ENCODE results near the gene LRRC18. TPM values are rescaled to one million over a fixed set of nuclear protein-coding genes. Genes with fewer than 3 reads are reported as not detected.

The LRRC18 gene
- polyA plus RNA-seq, 1 of the 3 experiments (the other 2 are of a cell fraction): not detected

DNA sequence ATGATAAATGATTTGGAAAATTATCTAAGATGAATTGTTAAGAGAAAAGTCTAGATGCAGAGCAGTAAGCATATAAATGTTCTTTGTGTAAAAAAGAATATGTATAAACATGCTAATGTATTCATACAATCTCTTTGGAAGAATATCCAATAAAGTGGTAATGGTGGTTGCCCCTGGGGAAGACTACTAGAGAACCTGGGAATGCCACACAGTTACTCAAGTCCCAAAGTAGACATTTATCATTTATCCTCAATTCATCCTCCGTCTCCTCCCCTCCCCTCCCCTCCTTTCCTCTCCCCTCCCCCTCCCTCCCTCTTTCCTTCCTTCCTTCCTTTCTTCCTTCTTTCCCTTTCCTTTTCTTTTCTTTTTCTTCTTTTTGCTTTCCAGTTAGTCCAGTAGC, 51.7 kb downstream of the LRRC18 start:
- Histone ChIP-seq H3K9ac (no peak overlapping the region), H3K4me1 (ENCODE audit: control insufficient read depth in 1 of 2, insufficient read depth in 2 of 2, low read depth in 1 of 2, low read length in 1 of 2) (no peaks in the 10 kb centered on the region; a peak in 1 of 4 replicates), H3K27ac (ENCODE audit: low read depth in 2 of 2, low read length in 1 of 2) (no peak overlapping the region), H3F3A (replicated peaks; ENCODE audit: insufficient read depth) (no peaks in the 10 kb centered on the region), H3K36me3 (replicated peaks in 1 of 2; ENCODE audit: control insufficient read depth in 1 of 2, insufficient read depth in 2 of 2, low read length in 1 of 2) (no peaks in the 10 kb centered on the region), H3K79me2 (ENCODE audit: insufficient read depth) (no peaks in the 10 kb centered on the region), H4K20me1 (ENCODE audit: insufficient read depth) (no peaks in the 10 kb centered on the region), H2AFZ (ENCODE audit: low read depth) (no peak overlapping the region), H3K4me3 (ENCODE audit: low read depth in 2 of 2, low read length in 1 of 2) (no peak overlapping the region), H3K27me3 (ENCODE audit: insufficient read depth) (no peaks in the 10 kb centered on the region), H3K4me2 (no peak overlapping the region), H3K9me2 (no peaks in the 10 kb centered on the region), H3K9me3 (no peaks in the 10 kb centered on the region)
- CTCF ChIA-PET: interaction anchor here (1.4 to 4.4 kb wide), 3 partner anchors 17 to 632 kb away, joined by 3 to 15 read pairs (median 3); no protein-coding TSS in a partner anchor
- POLR2A ChIA-PET: no interaction called here
- DNase-seq: no peak
- TF ChIP-seq TCF12 (IDR thresholded peaks at IDR 0.05) (no peak), FOSL2 (IDR thresholded peaks at IDR 0.05; ENCODE audit: borderline replicate concordance, low read depth) (no peak), JUND (IDR thresholded peaks at IDR 0.05) (no peak), YY1 (IDR thresholded peaks at IDR 0.05; ENCODE audit: low read depth) (no peak), RAD21 (IDR thresholded peaks at IDR 0.05; ENCODE audit: low read length) (no peak), NRF1 (IDR thresholded peaks at IDR 0.05; ENCODE audit: low read depth, low read length) (no peak), TEAD4 (IDR thresholded peaks at IDR 0.05; ENCODE audit: borderline replicate concordance, insufficient read depth) (no peak)
- TF ChIP-seq, protein P1, sequence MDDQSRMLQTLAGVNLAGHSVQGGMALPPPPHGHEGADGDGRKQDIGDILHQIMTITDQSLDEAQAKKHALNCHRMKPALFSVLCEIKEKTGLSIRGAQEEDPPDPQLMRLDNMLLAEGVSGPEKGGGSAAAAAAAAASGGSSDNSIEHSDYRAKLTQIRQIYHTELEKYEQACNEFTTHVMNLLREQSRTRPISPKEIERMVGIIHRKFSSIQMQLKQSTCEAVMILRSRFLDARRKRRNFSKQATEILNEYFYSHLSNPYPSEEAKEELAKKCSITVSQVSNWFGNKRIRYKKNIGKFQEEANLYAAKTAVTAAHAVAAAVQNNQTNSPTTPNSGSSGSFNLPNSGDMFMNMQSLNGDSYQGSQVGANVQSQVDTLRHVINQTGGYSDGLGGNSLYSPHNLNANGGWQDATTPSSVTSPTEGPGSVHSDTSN (IDR thresholded peaks at IDR 0.05): no peak
- TF ChIP-seq, protein P2, sequence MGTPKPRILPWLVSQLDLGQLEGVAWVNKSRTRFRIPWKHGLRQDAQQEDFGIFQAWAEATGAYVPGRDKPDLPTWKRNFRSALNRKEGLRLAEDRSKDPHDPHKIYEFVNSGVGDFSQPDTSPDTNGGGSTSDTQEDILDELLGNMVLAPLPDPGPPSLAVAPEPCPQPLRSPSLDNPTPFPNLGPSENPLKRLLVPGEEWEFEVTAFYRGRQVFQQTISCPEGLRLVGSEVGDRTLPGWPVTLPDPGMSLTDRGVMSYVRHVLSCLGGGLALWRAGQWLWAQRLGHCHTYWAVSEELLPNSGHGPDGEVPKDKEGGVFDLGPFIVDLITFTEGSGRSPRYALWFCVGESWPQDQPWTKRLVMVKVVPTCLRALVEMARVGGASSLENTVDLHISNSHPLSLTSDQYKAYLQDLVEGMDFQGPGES (IDR thresholded peaks at IDR 0.05; ENCODE audit: low read depth, low read length): no peak
- WGBS (ENCODE audit: low lambda C conversion rate): 12% methylated on average over 1 of the region's 1 CpG

DNA sequence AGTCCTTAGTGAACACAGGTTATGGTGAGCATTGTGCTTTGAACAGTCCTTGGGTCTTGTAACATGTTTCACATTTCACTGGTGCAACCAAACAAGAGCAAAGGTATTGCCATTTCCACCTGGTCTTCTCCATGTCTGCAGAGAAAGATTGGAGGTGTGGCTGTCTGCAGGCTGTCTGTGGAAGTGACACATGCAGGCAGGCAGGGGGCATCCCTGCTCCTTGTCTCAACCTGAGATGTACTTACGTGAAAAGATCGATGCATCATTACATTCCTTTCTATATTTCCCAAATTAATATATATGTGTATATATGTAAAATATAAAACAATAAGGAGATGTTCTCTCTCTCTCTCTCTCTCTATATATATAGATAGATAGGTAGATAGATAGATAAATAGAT, 54.3 kb downstream of the LRRC18 start:
- peak; percentile 70 for DNase-seq
- Histone ChIP-seq H3K27ac (ENCODE audit: low read depth in 2 of 2, low read length in 1 of 2) (no peak overlapping the region), H3K4me2 (no peak overlapping the region), H3K9ac (no peak overlapping the region), H3K27me3 (ENCODE audit: insufficient read depth) (no peaks in the 10 kb centered on the region), H3K79me2 (ENCODE audit: insufficient read depth) (no peaks in the 10 kb centered on the region), H3K4me1 (ENCODE audit: control insufficient read depth in 1 of 2, insufficient read depth in 2 of 2, low read depth in 1 of 2, low read length in 1 of 2) (no peaks in the 10 kb centered on the region; a peak in 1 of 4 replicates), H2AFZ (ENCODE audit: low read depth) (no peak overlapping the region), H3K4me3 (ENCODE audit: low read depth in 2 of 2, low read length in 1 of 2) (no peak overlapping the region; a peak in 1 of 4 replicates), H3K36me3 (replicated peaks in 1 of 2; ENCODE audit: control insufficient read depth in 1 of 2, insufficient read depth in 2 of 2, low read length in 1 of 2) (no peaks in the 10 kb centered on the region), H3K9me3 (no peaks in the 10 kb centered on the region), H4K20me1 (ENCODE audit: insufficient read depth) (no peaks in the 10 kb centered on the region), H3K9me2 (no peaks in the 10 kb centered on the region), H3F3A (replicated peaks; ENCODE audit: insufficient read depth) (no peaks in the 10 kb centered on the region)
- WGBS (ENCODE audit: low lambda C conversion rate): 4% methylated on average over 2 of the region's 2 CpGs
- CTCF ChIA-PET: interaction anchor here (0.6 to 4.4 kb wide), 29 partner anchors 9 to 636 kb away, joined by 3 to 22 read pairs (median 4); no protein-coding TSS in a partner anchor
- TF ChIP-seq RCOR1 (IDR thresholded peaks at IDR 0.05; ENCODE audit: low read length) (no peak), RAD21 (IDR thresholded peaks at IDR 0.05; ENCODE audit: low read length) (peak; percentile 82), SMC3 (IDR thresholded peaks at IDR 0.05; ENCODE audit: low read depth, low read length) (peak; percentile 57; the same call in 1 of the 2 replicates)
- POLR2A ChIA-PET: no interaction called here

Data from SK-N-SH (cell line).